Choroid plexus epithelial cell (primary cell): ENCODE data around the gene RAB4B.
"Not testable (repeated sequence)": the region's sequence is repeated elsewhere in the genome, so short reads cannot be mapped to it uniquely, and the experiment has no call there.

Source experiments
- DNase-seq: peaks from one replicate; pipeline ENCODE4 v3.0.0-alpha.2; 2010; ENCODE audit warnings: low read depth
- H3K4me3 ChIP-seq: 2 replicates; pipeline ENCODE4 v1.5.1; 2011; ENCODE audit warnings: low read depth, mild to moderate bottlenecking, control low read depth, low read length, moderate library complexity
- TF ChIP-seq, protein P1 (sequence below): conservative IDR thresholded peaks from 2 replicates; pipeline ENCODE4 v1.5.1; 2011; ENCODE audit warnings: low read depth, mild to moderate bottlenecking, control low read depth, inconsistent platforms, low read length, moderate library complexity

Gene RAB4B

GRCh38 chr19:40836754-40837429, 58.8 kb downstream of the RAB4B start:
- DNase-seq = no peak
- TF ChIP-seq, protein P1, sequence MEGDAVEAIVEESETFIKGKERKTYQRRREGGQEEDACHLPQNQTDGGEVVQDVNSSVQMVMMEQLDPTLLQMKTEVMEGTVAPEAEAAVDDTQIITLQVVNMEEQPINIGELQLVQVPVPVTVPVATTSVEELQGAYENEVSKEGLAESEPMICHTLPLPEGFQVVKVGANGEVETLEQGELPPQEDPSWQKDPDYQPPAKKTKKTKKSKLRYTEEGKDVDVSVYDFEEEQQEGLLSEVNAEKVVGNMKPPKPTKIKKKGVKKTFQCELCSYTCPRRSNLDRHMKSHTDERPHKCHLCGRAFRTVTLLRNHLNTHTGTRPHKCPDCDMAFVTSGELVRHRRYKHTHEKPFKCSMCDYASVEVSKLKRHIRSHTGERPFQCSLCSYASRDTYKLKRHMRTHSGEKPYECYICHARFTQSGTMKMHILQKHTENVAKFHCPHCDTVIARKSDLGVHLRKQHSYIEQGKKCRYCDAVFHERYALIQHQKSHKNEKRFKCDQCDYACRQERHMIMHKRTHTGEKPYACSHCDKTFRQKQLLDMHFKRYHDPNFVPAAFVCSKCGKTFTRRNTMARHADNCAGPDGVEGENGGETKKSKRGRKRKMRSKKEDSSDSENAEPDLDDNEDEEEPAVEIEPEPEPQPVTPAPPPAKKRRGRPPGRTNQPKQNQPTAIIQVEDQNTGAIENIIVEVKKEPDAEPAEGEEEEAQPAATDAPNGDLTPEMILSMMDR = no peak
- H3K4me3 ChIP-seq = no peak overlapping the region

DNA sequence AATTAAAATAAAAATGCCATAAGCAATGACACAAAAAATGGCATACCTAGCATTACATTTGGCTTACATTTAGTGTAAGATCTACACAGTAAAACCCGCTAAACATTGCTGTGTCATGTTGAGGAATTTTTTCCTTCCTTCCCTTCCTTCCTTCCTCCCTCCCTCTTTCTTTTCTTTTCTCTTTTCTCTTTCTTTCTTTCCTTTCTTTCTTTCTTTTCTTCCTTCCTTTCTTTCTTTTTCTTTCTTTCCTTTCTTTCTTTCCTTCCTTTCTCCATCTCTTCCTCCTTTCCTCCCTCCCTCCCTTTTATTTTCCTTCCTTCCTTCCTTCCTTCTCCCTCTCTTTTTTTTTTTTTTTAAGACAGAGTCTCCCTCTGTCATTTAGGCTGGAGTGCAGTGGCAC, 60.4 kb downstream of the RAB4B start:
- DNase-seq = not testable (repeated sequence)

DNA sequence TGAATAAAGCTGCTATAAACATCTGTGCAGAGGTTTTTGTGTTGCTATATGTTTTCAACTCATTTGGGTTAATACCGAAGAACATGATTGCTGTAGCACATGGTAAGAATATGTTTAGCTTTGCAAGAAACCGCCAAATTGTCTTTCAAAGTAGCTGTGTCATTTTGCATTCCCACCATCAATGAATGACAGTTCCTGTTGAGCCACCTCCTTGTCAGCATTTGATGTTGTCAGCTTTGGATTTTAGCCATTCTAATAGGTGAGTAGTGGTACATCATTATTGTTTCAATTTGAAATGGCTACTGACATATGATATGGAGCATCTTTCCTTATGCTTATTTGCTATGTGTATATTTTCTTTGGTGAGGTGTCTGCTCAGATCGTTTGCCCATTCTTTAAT, 64.0 kb downstream of the RAB4B start:
- DNase-seq, H3K4me3 ChIP-seq: not testable (repeated sequence)

More for the DNA sequence above, 60.4 kb downstream of the RAB4B start:
- H3K4me3 ChIP-seq = not testable (repeated sequence)

DNA sequence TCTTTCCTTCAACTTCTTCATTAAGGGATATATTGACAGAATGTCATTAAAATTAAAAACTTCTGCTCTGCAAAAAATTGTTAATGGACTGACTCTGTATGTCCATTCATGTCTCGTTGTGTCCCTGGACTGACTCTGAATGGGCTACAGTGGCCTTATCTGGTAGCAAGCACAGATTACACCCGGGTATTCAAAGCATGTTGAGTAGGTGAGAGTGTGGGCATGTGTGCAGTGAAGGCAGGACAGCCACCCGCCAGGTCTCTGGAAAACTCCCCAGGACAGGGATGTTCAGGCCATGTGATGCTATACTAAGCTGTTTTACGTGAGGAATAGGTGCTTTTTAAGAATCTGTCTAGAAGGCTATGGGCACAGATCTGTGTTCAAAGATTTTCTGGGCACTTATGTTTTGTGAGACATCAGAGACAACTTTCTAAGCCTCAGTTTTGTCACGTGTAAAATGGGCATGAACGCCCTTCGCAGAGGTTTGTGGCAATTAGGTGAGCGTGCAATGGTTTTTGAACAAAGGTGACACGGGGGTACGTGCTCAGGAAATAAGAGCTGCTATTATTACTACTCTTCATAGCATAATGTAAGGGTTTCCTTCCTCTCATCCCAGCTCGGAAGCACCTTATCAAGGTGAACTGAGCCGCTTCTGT, 65.1 kb downstream of the RAB4B start:
- H3K4me3 ChIP-seq, DNase-seq: not testable (repeated sequence)

GRCh38 chr19:40843653-40844052, 65.6 kb downstream of the RAB4B start:
- not testable (repeated sequence) for H3K4me3 ChIP-seq

More at GRCh38 chr19:40843653-40844052, 65.6 kb downstream of the RAB4B start:
- not testable (repeated sequence) for DNase-seq
